Measurements from ENCODE around the gene MAP7. TPM values are rescaled to one million over a fixed set of nuclear protein-coding genes. Genes with fewer than 3 reads are reported as not detected.

The MAP7 gene
- total and polyA plus RNA-seq, 2 donors (not counting 3 experiments of a cell fraction or from before 2014, with no cell fraction given): 0.07 to 0.42 TPM

DNA sequence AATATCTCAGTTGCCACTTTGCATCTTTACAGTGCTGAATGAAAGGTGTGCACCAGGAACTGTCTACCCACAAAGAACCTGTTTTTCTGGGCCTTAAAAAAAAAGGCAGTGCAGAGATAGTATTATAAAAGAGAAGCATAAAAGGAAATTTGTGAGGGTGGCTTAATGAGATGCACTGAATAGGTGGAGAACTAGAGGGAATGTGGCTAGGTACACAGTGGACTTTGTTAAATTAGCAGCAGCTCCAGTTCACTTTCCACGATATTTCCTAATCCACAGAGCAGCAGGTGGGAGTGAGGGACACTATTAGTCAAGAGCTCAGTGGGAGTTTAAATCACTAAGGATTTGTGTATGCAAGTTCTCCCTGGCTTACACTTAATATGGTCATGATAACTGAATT is 38.8 kb downstream of the MAP7 start:
- Histone ChIP-seq H2AFZ (ENCODE audit: low read depth, low read length) (no peak overlapping the region), H3K27ac (ENCODE audit: insufficient read depth, low read depth, low read length) (no peak overlapping the region), H3K4me3 (replicated peaks in 1 of 3; ENCODE audit: insufficient read depth in 1 of 3, low read depth in 1 of 3, low read length in 3 of 3) (no peak overlapping the region), H3K9me3 (replicated peaks; ENCODE audit: control insufficient read depth, insufficient read depth, low read length) (no peaks in the 10 kb centered on the region), H4K20me1 (replicated peaks; ENCODE audit: control insufficient read depth, extremely low read depth, insufficient read depth, low read length) (no peaks in the 10 kb centered on the region), H3K27me3 (ENCODE audit: control insufficient read depth in 2 of 2, insufficient read depth in 2 of 2, low read length in 2 of 2) (peaks cover 0 to 2% of the 10 kb centered on the region in 2 experiments), H3K9ac (replicated peaks; ENCODE audit: extremely low read depth, insufficient read depth, low read length) (no peak overlapping the region), H3K9me1 (replicated peaks; ENCODE audit: control insufficient read depth, extremely low read depth, insufficient read depth, low read length) (no peaks in the 10 kb centered on the region), H3K4me1 (ENCODE audit: control insufficient read depth, extremely low read depth, insufficient read depth, low read length) (no peaks in the 10 kb centered on the region), H3K4me2 (ENCODE audit: insufficient read depth, low read length) (no peak overlapping the region), H3K79me2 (ENCODE audit: control insufficient read depth, insufficient read depth, low read length) (no peaks in the 10 kb centered on the region), H3K36me3 (ENCODE audit: control insufficient read depth in 2 of 2, extremely low read depth in 1 of 2, insufficient read depth in 2 of 2, low read length in 2 of 2) (no peaks in the 10 kb centered on the region)
- dilution Hi-C loops (cut with MboI; ENCODE audit: extremely low pct_ligation_motif_present, low sequenced_read_pairs) (no loop called here), intact Hi-C loops (cut with micrococcal nuclease) (no loop called here)
- no TSS peak for BruUV-seq (replicated peaks)
- ChIA-PET CTCF (interaction anchor here (1.1 kb wide), 1 partner anchor 12 kb away, joined by 3 read pairs; no protein-coding TSS in a partner anchor), POLR2A (no interaction called here)
- FAIRE-seq: no peak
- DNase-seq (ENCODE audit: low read depth, low spot score): no peak
- no peak for TF ChIP-seq JUN (IDR thresholded peaks at IDR 0.05; ENCODE audit: borderline replicate concordance, insufficient read depth, insufficient read length, low read depth)
- no peak for TF ChIP-seq MYC (IDR thresholded peaks at IDR 0.05; ENCODE audit: low read depth, low read length)
- TF ChIP-seq, protein P1, sequence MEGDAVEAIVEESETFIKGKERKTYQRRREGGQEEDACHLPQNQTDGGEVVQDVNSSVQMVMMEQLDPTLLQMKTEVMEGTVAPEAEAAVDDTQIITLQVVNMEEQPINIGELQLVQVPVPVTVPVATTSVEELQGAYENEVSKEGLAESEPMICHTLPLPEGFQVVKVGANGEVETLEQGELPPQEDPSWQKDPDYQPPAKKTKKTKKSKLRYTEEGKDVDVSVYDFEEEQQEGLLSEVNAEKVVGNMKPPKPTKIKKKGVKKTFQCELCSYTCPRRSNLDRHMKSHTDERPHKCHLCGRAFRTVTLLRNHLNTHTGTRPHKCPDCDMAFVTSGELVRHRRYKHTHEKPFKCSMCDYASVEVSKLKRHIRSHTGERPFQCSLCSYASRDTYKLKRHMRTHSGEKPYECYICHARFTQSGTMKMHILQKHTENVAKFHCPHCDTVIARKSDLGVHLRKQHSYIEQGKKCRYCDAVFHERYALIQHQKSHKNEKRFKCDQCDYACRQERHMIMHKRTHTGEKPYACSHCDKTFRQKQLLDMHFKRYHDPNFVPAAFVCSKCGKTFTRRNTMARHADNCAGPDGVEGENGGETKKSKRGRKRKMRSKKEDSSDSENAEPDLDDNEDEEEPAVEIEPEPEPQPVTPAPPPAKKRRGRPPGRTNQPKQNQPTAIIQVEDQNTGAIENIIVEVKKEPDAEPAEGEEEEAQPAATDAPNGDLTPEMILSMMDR (IDR thresholded peaks at IDR 0.05; ENCODE audit: extremely low read depth in 1 of 2, insufficient read depth in 1 of 2, low read depth in 1 of 2, low read length in 2 of 2): no peak
- no peak for TF ChIP-seq GATA2 (IDR thresholded peaks at IDR 0.05; ENCODE audit: insufficient read depth, insufficient read length, low read depth, low read length)
- no peak for TF ChIP-seq FOS (IDR thresholded peaks at IDR 0.05; ENCODE audit: borderline replicate concordance, insufficient read depth, low read length)
- TF ChIP-seq POLR2AphosphoS5 (IDR thresholded peaks at IDR 0.05; ENCODE audit: insufficient read depth, low read depth, low read length): no peak
- TF ChIP-seq, protein P2, sequence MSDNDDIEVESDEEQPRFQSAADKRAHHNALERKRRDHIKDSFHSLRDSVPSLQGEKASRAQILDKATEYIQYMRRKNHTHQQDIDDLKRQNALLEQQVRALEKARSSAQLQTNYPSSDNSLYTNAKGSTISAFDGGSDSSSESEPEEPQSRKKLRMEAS (IDR thresholded peaks at IDR 0.05; ENCODE audit: insufficient read depth, insufficient read length): no peak
- TF ChIP-seq EZH2 (IDR thresholded peaks at IDR 0.05; ENCODE audit: borderline replicate concordance, low read depth, low read length, severe bottlenecking): no peak
- TF ChIP-seq POLR2A (IDR thresholded peaks at IDR 0.05; ENCODE audit: low read depth, low read length): no peak
